Large intestine (tissue), 3 donors: Measurements from ENCODE around the gene POLL. TPM values are rescaled to one million over a fixed set of nuclear protein-coding genes. Genes with fewer than 3 reads are reported as not detected.

ENCODE experiments used
- DNase-seq, 2 donors: peaks; one replicate each; pipeline versions ENCODE4 v3.0.0 to v3.0.0-alpha.2; 2013
- H3K27ac ChIP-seq: one replicate; pipeline ENCODE4 v1.5.1; 2013; ENCODE audit warnings: low read length
- H3K27me3 ChIP-seq: 2 replicates; pipeline ENCODE4 v1.6.1; 2013; ENCODE audit warnings: low read length; ENCODE audit not compliant: control insufficient read depth, insufficient read depth
- H3K36me3 ChIP-seq: 2 replicates; pipeline ENCODE4 v1.6.1; 2013; ENCODE audit warnings: low read length; ENCODE audit not compliant: control insufficient read depth, insufficient read depth
- H3K4me1 ChIP-seq: one replicate; pipeline ENCODE4 v1.6.1; 2013; ENCODE audit warnings: low read length; ENCODE audit not compliant: control insufficient read depth, insufficient read depth
- H3K4me3 ChIP-seq: one replicate; pipeline ENCODE4 v1.5.1; 2013; ENCODE audit warnings: low read length
- H3K9me3 ChIP-seq: one replicate; pipeline ENCODE4 v1.6.1; 2013; ENCODE audit warnings: mild to moderate bottlenecking, low read depth, low read length, moderate library complexity; ENCODE audit not compliant: control insufficient read depth
- WGBS: methylation state at CpG from one replicate; pipeline ENCODE4 v1.1.5; 2013; ENCODE audit warnings: low lambda C conversion rate; ENCODE audit not compliant: insufficient coverage; 5-methylcytosine and 5-hydroxymethylcytosine counted together
- polyA plus RNA-seq: library from polyadenylated mRNA; unstranded; fragments of 120-200 nt; gene quantifications from one replicate; pipeline ENCODE4 v1.2.1, GENCODE V29; 2013

POLL gene
- polyA plus RNA-seq, 1 donor: 31.4 TPM

DNA sequence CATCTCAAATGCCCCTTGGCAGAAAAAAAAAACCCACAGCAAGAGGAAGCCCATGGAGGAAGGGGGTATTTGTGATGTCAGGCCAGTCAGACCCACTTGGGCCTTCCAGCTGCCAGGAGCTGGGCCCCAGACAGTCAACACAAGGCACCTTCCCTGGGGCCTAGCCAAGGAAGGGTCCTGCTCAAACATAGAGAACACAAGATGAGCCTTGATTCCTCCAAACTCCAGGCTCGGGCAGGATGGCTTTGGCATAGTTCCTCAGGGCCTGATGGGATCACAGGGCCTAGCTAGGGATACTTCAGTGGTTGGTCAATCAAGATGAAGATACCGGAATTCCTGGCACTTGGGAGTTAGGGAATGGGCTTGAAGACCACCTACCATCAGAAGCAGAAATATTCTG lies 30.8 kb upstream of the POLL start:
- no peaks in the 10 kb centered on the region for H3K27me3 ChIP-seq
- no peaks in the 10 kb centered on the region for H3K9me3 ChIP-seq
- no peak overlapping the region for H3K4me3 ChIP-seq
- WGBS: no CpG with 5 or more reads among the region's 2 CpGs
- no peaks in the 10 kb centered on the region for H3K4me1 ChIP-seq
- H3K36me3 ChIP-seq: peaks cover 68% of the 10 kb centered on the region
- DNase-seq: no peak
- H3K27ac ChIP-seq: no peak overlapping the region

DNA sequence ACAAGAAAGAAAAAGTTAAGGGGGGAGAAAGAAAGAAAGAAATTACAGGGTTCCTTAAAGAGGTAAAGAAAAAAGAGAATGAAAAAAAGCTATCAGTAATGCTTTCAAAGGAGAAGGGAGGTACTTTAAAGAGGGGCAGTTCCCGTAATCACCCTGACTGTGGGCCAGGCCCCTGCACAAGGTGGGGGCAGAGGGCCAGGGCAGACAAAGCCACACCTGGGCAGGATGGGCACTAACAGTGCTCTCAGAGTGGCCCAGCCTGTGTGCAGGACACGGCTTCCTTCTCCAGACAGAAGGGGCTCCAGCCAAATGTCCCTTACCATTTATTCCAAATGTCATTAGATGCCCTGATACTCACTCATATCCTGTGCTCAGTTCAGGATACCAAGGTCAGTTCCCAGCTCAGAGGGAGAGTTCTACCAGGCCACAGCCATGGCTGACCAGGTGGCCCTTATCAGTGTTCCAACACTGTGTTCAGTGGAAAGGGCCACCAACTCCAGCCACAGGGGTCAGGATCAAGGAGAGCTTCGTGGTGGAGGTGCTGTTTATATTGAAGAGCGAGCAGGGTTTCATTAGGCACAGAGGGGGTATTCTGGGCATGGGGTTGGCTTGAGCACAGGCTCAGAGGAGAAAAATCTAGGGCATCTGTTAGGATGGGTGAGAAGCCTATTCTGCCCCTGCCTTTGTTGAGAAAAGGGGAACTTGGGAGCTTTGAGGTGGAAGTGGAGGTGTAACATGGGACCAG lies 29.9 kb upstream of the POLL start:
- H3K4me1 ChIP-seq: no peaks in the 10 kb centered on the region
- H3K4me3 ChIP-seq: no peak overlapping the region
- no peak for DNase-seq
- 70% methylated on average over 2 of the region's 4 CpGs for WGBS
- H3K27me3 ChIP-seq: no peaks in the 10 kb centered on the region
- H3K36me3 ChIP-seq: peaks cover 71% of the 10 kb centered on the region
- H3K9me3 ChIP-seq: no peaks in the 10 kb centered on the region
- no peak overlapping the region for H3K27ac ChIP-seq

DNA sequence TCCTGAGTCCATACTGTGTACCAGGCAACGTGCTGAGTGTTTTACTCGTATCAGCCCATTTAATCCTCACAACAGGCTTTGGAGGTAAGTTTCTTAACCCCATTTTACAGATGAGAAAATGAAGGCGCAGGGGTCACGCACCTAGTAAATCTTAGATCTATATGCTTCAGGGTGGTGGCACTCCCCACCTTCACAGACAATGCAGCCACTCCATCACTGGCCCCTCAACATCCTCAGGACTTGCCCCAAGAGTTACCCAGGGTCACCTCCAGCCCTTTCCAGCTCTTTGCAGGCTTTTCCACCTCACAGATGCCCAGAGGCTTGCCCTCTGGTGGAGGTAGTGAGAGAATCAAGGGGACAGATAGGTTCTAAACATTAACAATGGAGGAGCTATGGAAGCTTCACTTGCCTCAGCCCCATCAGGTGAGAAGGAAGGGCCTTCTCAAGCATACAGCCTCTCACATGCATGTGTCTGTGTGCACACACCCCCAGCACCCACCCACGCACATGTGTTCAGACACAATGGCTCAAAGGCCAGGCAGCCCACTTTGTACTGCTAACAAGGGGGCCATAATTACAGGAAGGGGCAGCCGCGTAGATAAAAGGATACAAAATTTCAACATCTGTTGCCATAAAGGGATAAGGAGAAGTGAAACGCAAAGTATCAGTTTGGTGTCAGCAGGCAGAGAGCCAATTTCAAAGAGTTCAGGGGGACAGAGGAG lies 29.2 kb upstream of the POLL start:
- no peaks in the 10 kb centered on the region for H3K4me1 ChIP-seq
- no peak overlapping the region for H3K27ac ChIP-seq
- no peak overlapping the region for H3K4me3 ChIP-seq
- WGBS: 86% methylated on average over 2 of the region's 8 CpGs
- DNase-seq: no peak
- H3K36me3 ChIP-seq: peaks cover 71% of the 10 kb centered on the region
- no peaks in the 10 kb centered on the region for H3K27me3 ChIP-seq
- no peaks in the 10 kb centered on the region for H3K9me3 ChIP-seq

DNA sequence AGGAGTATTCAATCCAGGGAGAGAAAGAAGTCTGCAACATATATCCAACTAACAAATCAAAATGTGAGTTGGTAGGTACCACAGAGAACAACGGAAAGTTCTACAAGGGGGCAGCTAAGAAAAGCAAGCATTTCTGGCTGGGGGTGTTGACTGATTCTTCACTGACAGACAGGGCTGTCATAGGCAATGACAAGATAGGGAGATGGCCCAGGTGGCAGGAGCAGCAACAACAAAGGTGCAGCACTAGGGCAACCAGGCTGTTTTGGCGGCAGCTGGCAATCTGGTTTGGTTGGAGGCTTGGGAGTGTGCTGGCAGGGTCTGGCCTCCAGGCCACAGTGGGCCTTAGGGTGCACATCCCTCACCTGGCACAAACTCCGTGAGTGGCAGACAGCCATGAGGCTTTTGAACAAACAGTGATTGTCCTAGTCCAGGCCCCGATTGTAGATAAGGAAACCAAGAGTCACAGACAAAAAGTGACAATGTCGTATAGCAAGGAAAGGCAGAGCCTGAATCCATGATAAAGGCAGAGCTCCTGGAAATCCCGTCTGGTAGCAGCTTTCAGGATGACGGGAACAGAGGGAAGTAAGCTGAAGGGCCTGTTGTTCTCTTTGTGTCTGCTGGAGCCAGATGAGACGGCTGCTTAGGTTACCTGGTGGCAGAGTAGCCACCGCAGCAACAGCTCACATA lies 28.5 kb upstream of the POLL start:
- H3K27me3 ChIP-seq: no peaks in the 10 kb centered on the region
- DNase-seq: no peak
- H3K4me1 ChIP-seq: no peaks in the 10 kb centered on the region
- no CpG with 5 or more reads among the region's 9 CpGs for WGBS
- peaks cover 72% of the 10 kb centered on the region for H3K36me3 ChIP-seq
- H3K27ac ChIP-seq: no peak overlapping the region
- H3K9me3 ChIP-seq: no peaks in the 10 kb centered on the region
- H3K4me3 ChIP-seq: no peak overlapping the region

DNA sequence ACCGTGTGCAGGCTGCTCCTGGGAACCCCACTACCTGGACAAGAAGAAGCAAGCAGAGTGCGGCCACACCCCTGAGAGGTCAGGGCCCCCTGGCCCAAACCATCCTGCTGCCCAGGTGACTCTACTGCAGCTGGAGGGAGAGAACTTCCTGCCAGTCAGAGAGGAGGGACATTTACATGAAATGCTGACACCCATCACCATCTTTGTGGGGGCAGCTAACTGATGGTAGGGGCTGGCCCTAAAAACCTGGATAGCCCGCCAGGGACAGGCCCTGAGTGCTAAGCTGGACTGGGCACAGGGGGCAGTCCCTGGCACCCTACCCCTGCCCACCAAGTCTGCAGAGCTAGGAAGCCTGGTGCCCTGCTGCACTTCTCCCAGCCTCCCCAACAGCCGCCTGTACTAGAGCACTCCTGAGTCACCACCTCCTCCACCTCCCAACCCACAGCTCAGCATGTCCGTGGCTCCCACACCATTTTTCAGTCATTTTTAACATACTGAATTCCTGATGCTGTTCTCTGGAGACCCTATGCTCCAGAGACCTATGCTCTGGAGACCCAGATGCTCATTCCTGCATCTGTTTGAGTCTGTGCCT lies 27.6 kb upstream of the POLL start:
- DNase-seq: no peak
- no CpG with 5 or more reads among the region's 5 CpGs for WGBS
- H3K4me3 ChIP-seq: no peak overlapping the region
- no peaks in the 10 kb centered on the region for H3K27me3 ChIP-seq
- H3K27ac ChIP-seq: no peak overlapping the region
- H3K9me3 ChIP-seq: no peaks in the 10 kb centered on the region
- H3K36me3 ChIP-seq: peaks cover 74% of the 10 kb centered on the region
- H3K4me1 ChIP-seq: no peaks in the 10 kb centered on the region

DNA sequence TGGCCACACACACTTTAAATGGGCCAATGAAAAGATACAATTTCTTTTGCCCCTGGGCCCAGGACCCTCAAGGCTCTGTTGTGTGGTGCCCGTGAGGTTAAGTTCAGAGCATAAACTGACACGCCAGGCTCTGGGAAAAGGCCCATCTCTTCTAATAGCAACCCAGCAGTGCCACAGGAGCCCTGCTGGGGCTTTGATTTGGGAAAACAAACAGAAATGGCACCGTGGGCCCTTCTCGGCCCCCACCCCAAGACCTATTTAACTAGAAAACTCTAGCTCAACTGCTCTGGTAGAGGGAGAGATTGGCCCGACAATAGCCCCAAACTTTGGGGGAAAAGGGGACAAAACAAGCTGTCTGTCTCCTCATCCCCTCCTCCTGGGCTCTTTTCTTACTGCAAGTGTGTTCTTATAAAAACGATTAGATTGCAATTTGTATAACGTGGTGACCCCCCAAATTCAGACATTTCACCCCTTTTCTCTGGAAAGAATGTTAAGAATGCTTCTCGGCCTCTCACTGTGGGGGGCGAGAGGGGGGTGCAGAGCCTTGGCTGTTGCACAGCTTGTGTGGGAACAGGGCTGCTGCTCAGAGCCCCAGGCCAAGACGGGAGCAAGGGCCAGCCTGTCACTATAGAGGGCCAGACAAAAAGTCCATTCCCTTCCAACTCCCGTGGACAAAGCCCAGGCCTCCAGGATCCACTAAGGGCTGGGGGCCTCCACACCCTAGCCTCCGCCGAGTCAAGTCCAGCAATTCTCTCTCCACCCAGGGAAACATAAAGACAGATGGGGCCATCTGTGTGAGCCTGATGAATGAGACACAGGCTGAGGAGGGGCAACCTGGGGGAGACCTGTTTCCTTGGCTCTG lies 26.8 kb upstream of the POLL start:
- no peak overlapping the region for H3K4me3 ChIP-seq
- DNase-seq: no peak
- H3K27ac ChIP-seq: no peak overlapping the region
- WGBS: no CpG with 5 or more reads among the region's 13 CpGs
- H3K27me3 ChIP-seq: no peaks in the 10 kb centered on the region
- peaks cover 74% of the 10 kb centered on the region for H3K36me3 ChIP-seq
- no peaks in the 10 kb centered on the region for H3K4me1 ChIP-seq
- no peaks in the 10 kb centered on the region for H3K9me3 ChIP-seq

DNA sequence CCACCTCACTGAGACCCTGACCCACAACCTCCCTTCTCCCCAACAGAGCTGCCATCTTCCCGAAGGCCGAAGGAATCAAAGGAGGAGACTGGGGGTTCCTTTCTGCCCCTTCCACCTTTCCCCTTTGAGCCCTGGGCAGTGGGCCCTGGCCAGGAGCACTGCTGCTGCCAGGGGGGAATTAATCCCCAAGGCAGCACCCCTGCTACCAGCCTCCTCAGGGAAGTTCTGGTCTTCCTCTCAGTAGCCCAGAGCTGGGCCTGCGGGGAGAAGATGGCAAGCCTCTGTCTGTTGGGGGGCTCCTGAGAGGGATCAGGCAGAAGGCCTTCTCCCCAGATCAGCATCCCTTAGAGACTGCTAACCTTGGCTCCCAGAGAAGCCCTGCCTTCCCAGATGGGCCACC lies 25.6 kb upstream of the POLL start:
- no peak overlapping the region for H3K4me3 ChIP-seq
- H3K9me3 ChIP-seq: no peaks in the 10 kb centered on the region
- DNase-seq: no peak
- peaks cover 77% of the 10 kb centered on the region for H3K36me3 ChIP-seq
- H3K4me1 ChIP-seq: no peaks in the 10 kb centered on the region
- no peaks in the 10 kb centered on the region for H3K27me3 ChIP-seq
- no peak overlapping the region for H3K27ac ChIP-seq
- no CpG with 5 or more reads among the region's 3 CpGs for WGBS

DNA sequence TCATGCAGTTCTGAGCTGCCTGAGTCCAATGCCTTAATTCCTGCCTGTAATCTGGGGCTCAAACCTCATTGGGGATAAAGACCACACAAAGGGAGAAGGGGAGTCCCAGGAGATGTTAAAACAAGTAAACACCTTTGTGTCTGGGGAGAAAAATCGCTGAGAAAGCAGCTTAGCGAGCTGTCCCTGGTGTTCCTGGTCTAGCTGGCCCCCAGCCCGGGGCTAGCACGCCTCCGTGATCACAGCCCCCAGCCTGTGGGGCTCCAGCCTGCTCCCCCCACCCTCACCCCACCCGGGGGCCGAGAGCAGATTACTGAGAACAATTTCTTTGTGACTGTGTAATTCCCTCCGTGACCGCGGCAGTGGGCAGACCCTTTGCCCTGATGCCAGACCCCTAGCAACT lies 24.8 kb upstream of the POLL start:
- Histone ChIP-seq H3K27me3 (no peaks in the 10 kb centered on the region), H3K4me3 (no peak overlapping the region), H3K9me3 (no peaks in the 10 kb centered on the region), H3K36me3 (peaks cover 79% of the 10 kb centered on the region), H3K4me1 (no peaks in the 10 kb centered on the region), H3K27ac (no peak overlapping the region)
- no CpG with 5 or more reads among the region's 10 CpGs for WGBS
- no peak for DNase-seq

DNA sequence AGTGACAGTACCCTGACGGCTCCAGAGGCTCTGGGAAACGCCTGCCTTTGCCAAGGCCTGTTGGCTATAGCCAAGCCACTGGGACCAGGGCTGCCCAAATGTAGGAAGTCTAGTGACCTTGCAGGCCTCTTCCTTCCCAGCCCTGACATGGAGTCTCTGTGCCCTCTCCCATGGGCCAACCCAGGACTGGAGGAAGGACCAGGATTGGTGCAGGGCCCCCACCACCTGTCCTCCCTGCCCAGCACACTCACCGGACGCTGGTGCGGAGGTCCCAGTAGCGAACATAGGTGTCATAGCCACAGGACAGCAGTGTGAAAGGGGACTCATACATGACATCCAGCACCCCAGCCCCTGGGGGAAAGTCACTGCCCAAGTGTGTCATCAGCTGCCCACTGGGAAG lies 24.0 kb upstream of the POLL start:
- H3K36me3 ChIP-seq: peaks cover 79% of the 10 kb centered on the region
- no peak overlapping the region for H3K4me3 ChIP-seq
- H3K27me3 ChIP-seq: no peaks in the 10 kb centered on the region
- WGBS: no CpG with 5 or more reads among the region's 6 CpGs
- H3K27ac ChIP-seq: no peak overlapping the region
- H3K9me3 ChIP-seq: no peaks in the 10 kb centered on the region
- no peaks in the 10 kb centered on the region for H3K4me1 ChIP-seq
- no peak for DNase-seq
